ENCODE data around the gene EEF2KMT. TPM values are rescaled to one million over a fixed set of nuclear protein-coding genes. Genes with fewer than 3 reads are reported as not detected.

EEF2KMT gene
- polyA plus RNA-seq, 5 donors, result 11.6 to 14.7 (median 13.1) TPM

DNA sequence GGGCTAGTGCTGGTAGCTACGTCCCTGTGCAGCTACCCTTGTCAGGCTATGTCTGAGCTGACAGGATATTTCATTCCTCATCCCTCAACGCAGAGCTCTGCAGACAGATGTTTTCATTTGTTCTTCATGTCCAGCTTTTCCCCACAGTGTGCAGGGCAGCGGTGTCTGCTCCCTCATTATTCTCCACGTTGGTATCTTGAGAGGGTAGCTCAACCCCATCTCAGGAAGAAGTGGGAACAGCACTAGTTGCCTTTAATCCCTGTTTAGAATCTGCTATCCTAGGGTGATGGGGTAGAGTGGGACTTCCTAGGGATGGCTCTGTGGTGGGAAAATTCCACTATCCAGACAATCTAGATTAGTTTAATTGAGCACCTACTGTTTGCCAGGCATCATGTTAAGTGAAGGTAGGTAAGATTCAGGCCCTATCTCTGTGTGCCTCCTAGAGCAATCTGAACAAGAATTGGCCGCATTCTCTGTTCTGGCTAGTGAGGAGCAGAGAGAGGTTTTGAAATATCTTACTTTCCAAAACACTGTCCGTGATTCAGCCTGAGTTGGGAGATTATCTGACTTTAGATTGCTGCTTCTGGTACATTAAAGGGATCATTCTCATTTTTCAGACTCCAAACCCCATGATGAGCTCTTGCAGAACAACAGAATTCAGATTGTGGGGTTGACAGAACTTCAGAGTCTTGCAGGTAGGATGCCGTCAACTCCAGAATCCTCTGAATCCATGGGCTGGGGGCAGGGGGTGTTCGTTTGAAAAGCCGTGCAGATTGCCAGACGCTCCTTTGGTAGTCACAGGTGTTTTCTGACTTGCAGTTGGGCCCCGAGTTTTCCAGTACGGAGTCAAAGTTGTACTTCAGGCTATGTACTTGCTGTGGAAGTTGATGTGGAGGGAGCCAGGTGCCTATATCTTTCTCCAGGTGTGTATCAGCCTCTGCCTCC is 25.0 kb downstream of the EEF2KMT start:
- no peak for DNase-seq

- DNase-seq, result peak; percentile 86 to 88
These were observed 25.8 kb downstream of the EEF2KMT start, which contains the start of gene ALG1 for GRCh38 chr16:5071681-5072333. ALG1 (plus strand) TSS chr16:5071843; CDS start chr16:5071850, 7 bp downstream.

- no peak for DNase-seq
These were observed 26.3 kb downstream of the EEF2KMT start for GRCh38 chr16:5071341-5071680.

DNA sequence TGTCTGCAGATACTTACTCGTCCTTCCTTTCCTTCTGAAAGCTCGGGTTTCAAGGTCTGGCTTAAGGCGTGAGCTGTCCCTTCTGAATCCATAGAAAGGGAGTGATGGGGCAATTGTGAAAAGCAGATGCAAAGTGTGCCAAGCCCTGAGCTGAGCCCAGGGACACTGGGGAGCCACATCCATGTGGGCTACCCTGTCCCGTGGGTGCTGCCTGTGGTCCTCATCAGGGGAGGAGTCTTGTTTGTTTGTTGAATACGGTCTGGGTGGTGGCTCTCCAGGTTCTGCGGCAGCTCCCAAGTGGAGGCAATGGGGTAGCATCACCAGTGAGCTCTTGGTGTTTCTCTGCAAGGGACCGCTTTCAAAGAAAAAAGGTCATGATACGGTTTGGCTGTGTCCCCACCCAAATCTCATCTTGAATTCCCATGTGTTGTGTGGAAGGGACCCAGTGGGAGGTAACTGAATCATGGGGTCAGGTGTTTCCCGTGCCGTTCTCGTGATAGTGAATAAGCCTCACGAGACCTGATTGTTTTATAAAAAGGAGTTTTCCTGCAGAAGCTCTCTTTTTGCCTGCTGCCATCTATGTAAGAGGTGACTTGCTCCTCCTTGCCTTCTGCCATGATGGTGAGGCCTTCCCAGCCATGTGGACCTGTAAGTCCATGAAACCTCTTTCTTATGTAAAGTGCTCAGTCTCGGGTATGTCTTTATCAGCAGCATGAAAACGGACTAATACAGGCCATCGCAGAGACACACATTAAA is 27.0 kb downstream of the EEF2KMT start:
- no peak for DNase-seq

GRCh38 chr16:5069854-5070253 is 27.7 kb downstream of the EEF2KMT start:
- DNase-seq, result no peak

GRCh38 chr16:5069048-5069447 is 28.5 kb downstream of the EEF2KMT start:
- DNase-seq, result no peak

DNA sequence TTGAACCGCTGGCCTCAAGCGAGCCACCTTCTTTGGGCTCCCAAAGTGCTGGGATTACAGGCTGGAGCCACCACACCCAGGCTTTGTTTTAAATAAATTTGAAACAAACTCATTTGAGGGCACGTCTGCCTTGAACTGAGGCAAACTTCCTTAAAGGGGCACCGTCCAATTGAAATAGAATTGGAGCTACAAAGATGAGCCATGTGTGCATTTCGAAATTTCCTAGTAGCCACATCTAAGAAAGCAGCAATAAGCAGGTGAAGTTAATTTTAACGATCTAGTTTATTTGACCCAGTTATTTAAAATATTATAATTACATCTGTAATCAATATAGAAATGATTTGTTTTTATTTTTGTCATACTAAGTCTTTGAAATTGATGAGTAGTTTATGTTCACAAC is 31.1 kb downstream of the EEF2KMT start:
- DNase-seq, result no peak

DNA sequence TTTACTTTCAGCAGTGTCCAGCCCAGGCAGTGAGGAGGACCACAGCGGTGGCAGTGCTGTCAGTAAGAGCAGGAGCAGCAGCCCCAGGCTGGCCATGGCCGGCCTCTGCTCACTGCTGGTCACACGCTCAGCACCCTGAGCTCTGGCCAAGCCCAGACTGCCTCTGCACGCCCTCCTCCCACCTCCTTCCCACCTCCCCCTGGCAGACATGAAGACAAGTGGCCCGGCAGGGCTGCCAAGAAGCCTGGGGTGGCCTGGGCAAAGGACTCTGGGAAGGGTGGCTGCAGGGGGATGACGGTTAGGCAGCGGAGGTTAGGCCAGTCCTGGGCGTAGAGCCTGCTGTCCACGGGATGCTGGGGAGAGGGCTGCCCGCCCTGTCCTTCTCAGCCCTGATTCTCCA is 31.8 kb downstream of the EEF2KMT start, which contains the start of gene C16orf89:
Gene C16orf89, minus strand, starts transcription at position 144 of the 400 bp plus-strand sequence. Its CDS starts 48 bp downstream, at position 96.
- peak; percentile 23 to 45 for DNase-seq

DNA sequence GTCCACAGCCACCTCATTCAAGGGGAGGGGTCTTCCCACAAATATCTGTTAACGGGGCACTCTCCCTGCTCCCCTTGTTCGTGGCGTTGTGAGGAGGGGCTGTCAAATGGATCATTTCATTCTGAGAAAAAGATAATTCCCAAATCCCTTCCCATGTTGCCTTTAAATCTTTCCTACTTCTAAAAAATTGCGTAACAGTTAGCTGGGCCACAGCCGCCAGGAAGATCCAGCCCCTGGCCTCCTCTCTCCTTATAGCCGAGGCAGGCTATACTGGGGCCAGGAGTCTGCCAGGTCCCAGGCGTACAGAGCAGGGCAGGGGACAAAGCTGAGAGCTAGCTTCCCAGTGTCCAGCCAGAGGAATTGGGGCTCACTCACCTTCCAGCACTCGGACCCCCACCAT is 32.3 kb downstream of the EEF2KMT start:
- peak; percentile 48 to 54 for DNase-seq

DNA sequence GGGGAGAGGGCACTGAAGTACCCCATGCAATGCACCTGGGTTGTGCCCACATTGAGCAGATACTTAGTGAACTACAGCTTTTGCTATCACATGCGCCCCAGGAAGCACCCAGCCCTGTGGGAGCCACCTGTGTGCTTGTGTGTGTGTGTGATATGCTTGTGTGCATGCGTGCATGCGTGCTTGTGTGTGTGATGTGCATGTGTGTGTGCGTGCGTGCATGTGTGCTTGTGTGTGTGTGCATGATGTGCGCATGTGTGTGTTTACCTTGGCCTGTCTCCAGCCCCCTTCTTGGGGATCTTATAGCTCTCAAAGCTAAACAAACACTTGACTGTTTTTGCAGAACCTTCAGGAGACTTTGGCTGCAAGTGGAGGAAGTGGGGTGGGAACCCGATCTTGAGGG is 32.7 kb downstream of the EEF2KMT start:
- peak; percentile 76 to 78 for DNase-seq

- no peak for DNase-seq
These were observed 34.5 kb downstream of the EEF2KMT start for GRCh38 chr16:5062790-5063765.

DNA sequence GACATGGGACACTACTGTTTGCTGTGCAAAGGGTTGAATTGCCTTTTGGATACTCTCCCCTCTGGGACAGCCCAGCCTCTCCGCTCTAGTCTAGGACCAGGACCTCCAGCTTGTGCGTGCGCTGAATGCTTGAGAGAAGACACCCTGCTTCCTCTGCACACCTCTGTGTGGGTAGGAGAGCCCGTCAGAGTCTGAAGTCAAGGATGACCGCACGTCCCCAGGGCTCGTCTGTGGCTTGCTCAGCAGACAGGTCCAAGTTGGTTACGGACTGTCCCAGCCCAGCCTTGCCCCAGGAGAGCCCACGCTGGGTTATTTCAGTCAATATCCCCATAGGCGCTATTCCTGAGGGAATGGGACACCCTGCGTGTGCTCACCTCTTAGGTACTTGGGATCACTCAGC is 35.5 kb downstream of the EEF2KMT start:
- no peak for DNase-seq

GRCh38 chr16:5060073-5060641 is 37.4 kb downstream of the EEF2KMT start:
- no peak for DNase-seq

DNA sequence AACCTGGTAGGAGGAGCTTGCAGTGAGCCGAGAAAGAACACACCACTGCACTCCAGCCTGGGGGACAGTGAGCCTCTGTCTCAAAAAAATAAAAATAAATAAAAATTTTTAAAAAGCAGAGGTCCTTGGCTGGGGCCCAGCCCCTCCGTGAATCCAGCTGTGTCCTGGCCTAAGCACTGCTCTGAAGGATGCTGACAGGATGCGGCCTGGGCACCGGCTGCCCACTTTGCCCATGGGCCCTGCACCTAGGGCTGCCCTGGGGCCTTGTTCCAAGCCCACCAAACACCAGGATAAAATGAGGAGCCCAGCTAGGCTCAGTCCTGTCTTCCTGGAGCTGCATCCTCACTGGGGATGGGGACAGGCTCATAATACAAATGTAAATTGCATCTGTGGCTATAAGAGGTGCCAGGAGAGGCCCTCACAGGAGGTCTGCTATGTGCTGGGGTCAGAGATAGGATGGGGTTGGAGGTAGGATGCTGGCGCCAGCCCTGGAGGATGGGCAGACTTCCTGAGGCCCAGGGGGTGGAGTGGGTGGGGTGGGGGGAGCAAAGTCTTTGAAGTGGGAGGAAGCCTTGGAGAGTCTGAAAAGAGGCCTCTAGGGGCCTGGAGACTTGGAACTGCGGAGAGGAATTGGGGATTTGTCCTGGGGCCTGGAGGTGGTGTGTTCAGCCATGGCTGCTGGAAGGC is 38.1 kb downstream of the EEF2KMT start:
- DNase-seq, result no peak

DNA sequence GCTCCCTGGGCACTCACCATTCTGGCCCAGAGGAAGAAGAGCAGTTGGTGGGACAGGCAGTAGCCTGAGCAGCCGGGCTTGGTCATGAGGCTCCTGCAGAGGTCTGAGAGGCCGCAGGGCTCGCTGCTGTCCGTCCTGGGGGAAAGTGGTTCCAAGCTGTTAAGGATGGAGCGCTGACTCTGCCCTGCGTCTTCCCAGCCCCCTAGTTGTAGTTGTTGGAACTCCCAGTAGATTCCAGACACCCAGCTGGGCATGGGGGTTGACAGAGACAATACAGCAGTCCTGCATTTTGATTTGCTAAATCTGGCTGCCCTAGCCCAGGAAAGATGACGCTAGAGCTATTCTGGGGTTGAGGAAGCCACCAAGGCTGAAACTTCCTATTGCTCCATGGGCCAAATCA is 39.1 kb downstream of the EEF2KMT start:
- DNase-seq, result no peak

DNA sequence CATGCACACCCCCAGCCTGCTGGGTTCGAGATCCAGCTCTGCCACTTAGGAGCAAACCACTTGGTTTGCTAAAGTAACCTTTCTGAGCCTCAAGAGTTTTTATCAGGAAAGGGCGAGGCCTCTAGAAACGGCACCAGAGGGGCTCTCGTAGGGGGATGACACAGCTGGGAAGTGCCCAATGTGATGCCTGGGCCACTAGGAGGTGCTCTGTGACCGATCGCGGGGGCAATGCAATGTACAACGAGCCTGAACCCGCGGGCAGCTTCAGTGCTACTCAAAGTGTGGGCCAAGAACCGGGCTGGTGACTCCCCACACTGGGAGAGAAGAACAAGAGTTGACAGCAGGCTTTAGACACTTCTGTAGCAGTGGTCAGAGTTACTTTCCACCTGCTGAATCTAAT is 41.2 kb downstream of the EEF2KMT start:
- DNase-seq, result no peak

DNA sequence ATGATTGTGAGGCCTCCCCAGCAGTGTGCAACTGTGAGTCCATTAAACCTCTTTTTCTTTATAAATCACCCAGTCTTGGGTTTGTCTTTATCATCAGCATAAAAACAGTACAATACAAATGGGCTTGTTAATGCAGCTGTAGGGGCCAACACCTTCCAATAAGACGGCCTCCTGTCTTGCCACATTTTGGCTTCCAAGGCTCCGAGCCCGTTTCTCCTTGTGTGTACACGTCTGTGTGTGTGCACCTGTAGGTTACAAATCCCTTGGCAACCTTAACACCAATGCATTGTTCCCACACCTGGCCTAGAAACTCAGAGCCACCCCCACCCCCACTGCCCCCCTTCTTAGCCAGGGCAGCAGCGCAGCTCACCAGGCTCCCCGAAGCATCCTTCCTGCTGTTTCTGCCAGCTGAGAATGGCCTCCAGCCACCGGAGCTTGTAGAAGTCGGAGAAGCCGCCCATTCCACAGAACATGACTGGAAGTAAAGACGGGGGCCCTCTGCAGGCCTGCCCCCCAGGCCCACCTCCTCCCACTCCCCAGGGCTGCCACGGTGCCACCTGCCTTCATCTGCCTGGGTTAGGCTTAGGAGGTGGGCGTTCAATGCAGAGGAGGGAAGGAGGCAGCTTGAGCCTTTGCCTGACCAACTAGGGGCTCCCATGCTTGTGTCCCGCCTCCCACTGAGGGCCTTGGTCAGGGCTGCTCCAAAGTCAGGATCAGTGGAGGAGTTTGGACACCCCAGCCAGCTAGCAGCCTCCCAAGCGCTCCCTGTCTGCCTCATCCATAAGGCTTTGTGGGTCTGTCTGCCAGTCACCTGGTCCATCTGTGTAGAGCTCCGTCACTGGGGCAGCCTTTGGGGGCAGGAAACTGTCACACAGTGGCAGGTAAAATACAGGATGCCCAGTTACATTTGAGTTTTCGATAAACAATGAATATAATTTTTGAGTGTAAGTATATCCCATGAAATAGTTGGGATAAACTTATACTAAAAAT is 42.4 kb downstream of the EEF2KMT start:
- DNase-seq, result no peak

DNA sequence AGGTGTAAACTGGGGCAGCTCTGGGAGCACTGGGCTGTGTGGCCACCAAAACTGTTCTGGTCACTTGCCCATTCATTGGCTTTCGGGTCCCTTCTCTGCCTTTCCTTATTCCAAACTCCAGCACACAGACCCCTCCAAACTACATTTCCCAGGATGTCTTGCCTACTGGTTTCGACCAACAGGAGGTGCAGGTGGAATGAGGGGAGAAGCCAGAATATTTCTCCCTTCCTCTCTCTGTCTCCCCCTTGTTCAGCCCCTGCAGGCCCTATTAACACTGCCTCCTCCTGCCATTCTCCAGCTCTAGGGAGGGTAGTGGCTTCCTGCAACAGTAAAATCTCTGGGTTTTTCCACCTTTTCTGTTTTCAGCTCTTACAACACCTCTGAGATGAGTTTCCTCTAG is 50.7 kb downstream of the EEF2KMT start:
- no peak for DNase-seq

Data from right lung (tissue), 5 donors.